ENCODE results near the gene AP2M1. TPM values are rescaled to one million over a fixed set of nuclear protein-coding genes. Genes with fewer than 3 reads are reported as not detected.

Gene AP2M1
- total and polyA plus RNA-seq, 4 donors = 234 to 250 (median 243) TPM

GRCh38 chr3:184189421-184189820, 14.8 kb downstream of the AP2M1 start:
- intact Hi-C loops (cut with DNase I) = loop anchor here (5.0 kb wide), 3 partner anchors 42 to 108 kb away; partner anchors contain the start of genes EIF2B5 (in 1 of the 2) and PSMD2 (in 1 of the 2)
- no peak overlapping the region for H3K4me3 ChIP-seq (ENCODE audit: low read length in 2 of 2)
- H3K36me3 ChIP-seq (ENCODE audit: control insufficient read depth in 1 of 2, insufficient read depth in 2 of 2, low read length in 1 of 2) = peaks cover 5 to 20% of the 10 kb centered on the region in 2 donors
- 92% methylated on average over 13 of the region's 13 CpGs for WGBS, 2 donors
- H3K27ac ChIP-seq (ENCODE audit: low read depth in 1 of 2, low read length in 2 of 2) = no peak overlapping the region
- H3K9me3 ChIP-seq (ENCODE audit: control insufficient read depth, low read length) = no peaks in the 10 kb centered on the region
- no peak for DNase-seq
- H3K27me3 ChIP-seq (ENCODE audit: control insufficient read depth in 1 of 2, insufficient read depth in 2 of 2, low read length in 1 of 2) = no peaks in the 10 kb centered on the region
- no peaks in the 10 kb centered on the region for H3K4me1 ChIP-seq (ENCODE audit: control insufficient read depth in 1 of 2, insufficient read depth in 2 of 2, low read length in 2 of 2)
- ATAC-seq (ENCODE audit: low FRiP score) = no peak

- ATAC-seq (ENCODE audit: low FRiP score) (no peak), DNase-seq (no peak)
- Histone ChIP-seq H3K4me3 (ENCODE audit: low read length in 2 of 2) (no peak overlapping the region), H3K9me3 (ENCODE audit: control insufficient read depth, low read length) (no peaks in the 10 kb centered on the region), H3K36me3 (ENCODE audit: control insufficient read depth in 1 of 2, insufficient read depth in 2 of 2, low read length in 1 of 2) (peaks cover 5 to 23% of the 10 kb centered on the region in 2 donors), H3K27ac (ENCODE audit: low read depth in 1 of 2, low read length in 2 of 2) (no peak overlapping the region), H3K4me1 (ENCODE audit: control insufficient read depth in 1 of 2, insufficient read depth in 2 of 2, low read length in 2 of 2) (no peaks in the 10 kb centered on the region), H3K27me3 (ENCODE audit: control insufficient read depth in 1 of 2, insufficient read depth in 2 of 2, low read length in 1 of 2) (no peaks in the 10 kb centered on the region)
- WGBS, 2 donors = 93 to 94% methylated on average over 10 of the region's 10 CpGs
- intact Hi-C loops (cut with DNase I) = no loop called here
These were observed 18.2 kb downstream of the AP2M1 start for GRCh38 chr3:184192889-184193288.

GRCh38 chr3:184193991-184194539, 19.4 kb downstream of the AP2M1 start:
- no peak overlapping the region for H3K27ac ChIP-seq (ENCODE audit: low read depth in 1 of 2, low read length in 2 of 2)
- ATAC-seq (ENCODE audit: low FRiP score) = no peak
- H3K36me3 ChIP-seq (ENCODE audit: control insufficient read depth in 1 of 2, insufficient read depth in 2 of 2, low read length in 1 of 2) = peaks cover 5 to 23% of the 10 kb centered on the region in 2 donors
- no peaks in the 10 kb centered on the region for H3K4me1 ChIP-seq (ENCODE audit: control insufficient read depth in 1 of 2, insufficient read depth in 2 of 2, low read length in 2 of 2)
- H3K4me3 ChIP-seq (ENCODE audit: low read length in 2 of 2) = no peak overlapping the region
- 81 to 85% methylated on average over 9 of the region's 9 CpGs for WGBS, 2 donors
- intact Hi-C loops (cut with DNase I) = no loop called here
- H3K27me3 ChIP-seq (ENCODE audit: control insufficient read depth in 1 of 2, insufficient read depth in 2 of 2, low read length in 1 of 2) = no peaks in the 10 kb centered on the region
- H3K9me3 ChIP-seq (ENCODE audit: control insufficient read depth, low read length) = no peaks in the 10 kb centered on the region
- no peak for DNase-seq

- intact Hi-C loops (cut with DNase I) = no loop called here
- ATAC-seq (ENCODE audit: low FRiP score) = no peak
- no peak for DNase-seq
- WGBS, 2 donors = 91% methylated on average over 6 of the region's 6 CpGs
- H3K9me3 ChIP-seq (ENCODE audit: control insufficient read depth, low read length) = no peaks in the 10 kb centered on the region
- H3K4me3 ChIP-seq (ENCODE audit: low read length in 2 of 2) = no peak overlapping the region
- H3K4me1 ChIP-seq (ENCODE audit: control insufficient read depth in 1 of 2, insufficient read depth in 2 of 2, low read length in 2 of 2) = no peaks in the 10 kb centered on the region
- peaks cover under 1 to 17% of the 10 kb centered on the region in 2 donors for H3K36me3 ChIP-seq (ENCODE audit: control insufficient read depth in 1 of 2, insufficient read depth in 2 of 2, low read length in 1 of 2)
- no peaks in the 10 kb centered on the region for H3K27me3 ChIP-seq (ENCODE audit: control insufficient read depth in 1 of 2, insufficient read depth in 2 of 2, low read length in 1 of 2)
- H3K27ac ChIP-seq (ENCODE audit: low read depth in 1 of 2, low read length in 2 of 2) = no peak overlapping the region
These were observed 21.9 kb downstream of the AP2M1 start for GRCh38 chr3:184196536-184196935.

GRCh38 chr3:184198509-184198908, 23.9 kb downstream of the AP2M1 start:
- ATAC-seq (ENCODE audit: low FRiP score) (no peak), DNase-seq (no peak)
- Histone ChIP-seq H3K27ac (ENCODE audit: low read depth in 1 of 2, low read length in 2 of 2) (no peak overlapping the region), H3K27me3 (ENCODE audit: control insufficient read depth in 1 of 2, insufficient read depth in 2 of 2, low read length in 1 of 2) (no peaks in the 10 kb centered on the region), H3K9me3 (ENCODE audit: control insufficient read depth, low read length) (no peaks in the 10 kb centered on the region), H3K4me3 (ENCODE audit: low read length in 2 of 2) (no peak overlapping the region), H3K36me3 (ENCODE audit: control insufficient read depth in 1 of 2, insufficient read depth in 2 of 2, low read length in 1 of 2) (peaks cover 0 to 8% of the 10 kb centered on the region in 2 donors), H3K4me1 (ENCODE audit: control insufficient read depth in 1 of 2, insufficient read depth in 2 of 2, low read length in 2 of 2) (no peaks in the 10 kb centered on the region)
- WGBS, 2 donors = 81 to 85% methylated on average over 9 of the region's 9 CpGs
- intact Hi-C loops (cut with DNase I) = no loop called here

- H3K27ac ChIP-seq (ENCODE audit: low read depth in 1 of 2, low read length in 2 of 2) = no peak overlapping the region
- no peaks in the 10 kb centered on the region for H3K9me3 ChIP-seq (ENCODE audit: control insufficient read depth, low read length)
- no peaks in the 10 kb centered on the region for H3K27me3 ChIP-seq (ENCODE audit: control insufficient read depth in 1 of 2, insufficient read depth in 2 of 2, low read length in 1 of 2)
- no peak for DNase-seq
- no peak for ATAC-seq (ENCODE audit: low FRiP score)
- H3K4me1 ChIP-seq (ENCODE audit: control insufficient read depth in 1 of 2, insufficient read depth in 2 of 2, low read length in 2 of 2) = no peaks in the 10 kb centered on the region
- intact Hi-C loops (cut with DNase I) = no loop called here
- H3K36me3 ChIP-seq (ENCODE audit: control insufficient read depth in 1 of 2, insufficient read depth in 2 of 2, low read length in 1 of 2) = no peaks in the 10 kb centered on the region
- no peak overlapping the region for H3K4me3 ChIP-seq (ENCODE audit: low read length in 2 of 2)
These were observed 26.2 kb downstream of the AP2M1 start for GRCh38 chr3:184200825-184201224.

GRCh38 chr3:184203526-184203925, 28.9 kb downstream of the AP2M1 start:
- Histone ChIP-seq H3K27me3 (ENCODE audit: control insufficient read depth in 1 of 2, insufficient read depth in 2 of 2, low read length in 1 of 2) (peaks cover 0 to 2% of the 10 kb centered on the region in 2 donors), H3K27ac (ENCODE audit: low read depth in 1 of 2, low read length in 2 of 2) (no peak overlapping the region), H3K4me3 (ENCODE audit: low read length in 2 of 2) (no peak overlapping the region), H3K36me3 (ENCODE audit: control insufficient read depth in 1 of 2, insufficient read depth in 2 of 2, low read length in 1 of 2) (no peaks in the 10 kb centered on the region), H3K4me1 (ENCODE audit: control insufficient read depth in 1 of 2, insufficient read depth in 2 of 2, low read length in 2 of 2) (no peaks in the 10 kb centered on the region), H3K9me3 (ENCODE audit: control insufficient read depth, low read length) (no peaks in the 10 kb centered on the region)
- 65 to 67% methylated on average over 8 of the region's 8 CpGs for WGBS, 2 donors
- intact Hi-C loops (cut with DNase I) = no loop called here
- ATAC-seq (ENCODE audit: low FRiP score) (no peak), DNase-seq (no peak)

- H3K36me3 ChIP-seq (ENCODE audit: control insufficient read depth in 1 of 2, insufficient read depth in 2 of 2, low read length in 1 of 2) = no peaks in the 10 kb centered on the region
- WGBS, 2 donors = 54 to 58% methylated on average over 11 of the region's 11 CpGs
- DNase-seq (no peak), ATAC-seq (ENCODE audit: low FRiP score) (peak; percentile 54)
- peaks cover 0 to 2% of the 10 kb centered on the region in 2 donors for H3K27me3 ChIP-seq (ENCODE audit: control insufficient read depth in 1 of 2, insufficient read depth in 2 of 2, low read length in 1 of 2)
- H3K4me1 ChIP-seq (ENCODE audit: control insufficient read depth in 1 of 2, insufficient read depth in 2 of 2, low read length in 2 of 2) = no peaks in the 10 kb centered on the region
- H3K9me3 ChIP-seq (ENCODE audit: control insufficient read depth, low read length) = no peaks in the 10 kb centered on the region
- H3K4me3 ChIP-seq (ENCODE audit: low read length in 2 of 2) = no peak overlapping the region
- H3K27ac ChIP-seq (ENCODE audit: low read depth in 1 of 2, low read length in 2 of 2) = no peak overlapping the region
- intact Hi-C loops (cut with DNase I) = no loop called here
These were observed 34.7 kb downstream of the AP2M1 start for GRCh38 chr3:184209146-184209923.

- 53 to 54% methylated on average over 5 of the region's 5 CpGs for WGBS, 2 donors
- Histone ChIP-seq H3K4me1 (ENCODE audit: control insufficient read depth in 1 of 2, insufficient read depth in 2 of 2, low read length in 2 of 2) (no peaks in the 10 kb centered on the region), H3K27me3 (ENCODE audit: control insufficient read depth in 1 of 2, insufficient read depth in 2 of 2, low read length in 1 of 2) (peaks cover 0 to 2% of the 10 kb centered on the region in 2 donors), H3K4me3 (ENCODE audit: low read length in 2 of 2) (no peak overlapping the region), H3K9me3 (ENCODE audit: control insufficient read depth, low read length) (no peaks in the 10 kb centered on the region), H3K36me3 (ENCODE audit: control insufficient read depth in 1 of 2, insufficient read depth in 2 of 2, low read length in 1 of 2) (no peaks in the 10 kb centered on the region), H3K27ac (ENCODE audit: low read depth in 1 of 2, low read length in 2 of 2) (no peak overlapping the region)
- ATAC-seq (ENCODE audit: low FRiP score) = no peak
- intact Hi-C loops (cut with DNase I) = no loop called here
- DNase-seq = no peak
These were observed 36.6 kb downstream of the AP2M1 start for GRCh38 chr3:184211297-184211696.

Data from aorta (tissue), 5 donors.